Measurements from ENCODE around the gene CERS1. TPM values are rescaled to one million over a fixed set of nuclear protein-coding genes. Genes with fewer than 3 reads are reported as not detected.

The CERS1 gene
- total RNA-seq, 1 donor from 2014 or later = 1.4 TPM

- H3K9me3 ChIP-seq (replicated peaks) = no peaks in the 10 kb centered on the region
- no peak overlapping the region for H3K27ac ChIP-seq (replicated peaks)
- DNase-seq = no peak
- H3K27me3 ChIP-seq (ENCODE audit: low read depth) = no peaks in the 10 kb centered on the region
- no peak for TF ChIP-seq CTCF (IDR thresholded peaks at IDR 0.05; ENCODE audit: borderline replicate concordance)
- H3K4me1 ChIP-seq = peaks cover 73% of the 10 kb centered on the region
- peak overlapping the region; percentile 96 for H3K4me3 ChIP-seq
- H3K36me3 ChIP-seq = peaks cover 9% of the 10 kb centered on the region
- intact Hi-C loops (cut with micrococcal nuclease) = no loop called here
Observed at GRCh38 chr19:18833849-18834643, 61.9 kb downstream of the CERS1 start.

GRCh38 chr19:18833141-18833476 lies 62.8 kb downstream of the CERS1 start:
- intact Hi-C loops (cut with micrococcal nuclease) = no loop called here
- H3K27ac ChIP-seq (replicated peaks) = peak overlapping the region; percentile 90
- no peak for TF ChIP-seq CTCF (IDR thresholded peaks at IDR 0.05; ENCODE audit: borderline replicate concordance)
- no peaks in the 10 kb centered on the region for H3K9me3 ChIP-seq (replicated peaks)
- H3K36me3 ChIP-seq = peaks cover 9% of the 10 kb centered on the region
- H3K4me3 ChIP-seq = peak overlapping the region; percentile 96
- peaks cover 64% of the 10 kb centered on the region for H3K4me1 ChIP-seq
- no peaks in the 10 kb centered on the region for H3K27me3 ChIP-seq (ENCODE audit: low read depth)
- DNase-seq = no peak

GRCh38 chr19:18832306-18833140 lies 63.4 kb downstream of the CERS1 start:
- peak overlapping the region; percentile 90 for H3K27ac ChIP-seq (replicated peaks)
- H3K36me3 ChIP-seq = peaks cover 9% of the 10 kb centered on the region
- H3K4me1 ChIP-seq = peaks cover 58% of the 10 kb centered on the region
- intact Hi-C loops (cut with micrococcal nuclease) = no loop called here
- no peak for TF ChIP-seq CTCF (IDR thresholded peaks at IDR 0.05; ENCODE audit: borderline replicate concordance)
- peaks cover 5% of the 10 kb centered on the region for H3K9me3 ChIP-seq (replicated peaks)
- peak overlapping the region; percentile 96 for H3K4me3 ChIP-seq
- no peaks in the 10 kb centered on the region for H3K27me3 ChIP-seq (ENCODE audit: low read depth)
- no peak for DNase-seq

GRCh38 chr19:18831524-18832305 lies 64.2 kb downstream of the CERS1 start, which contains the start of gene UPF1:
Gene UPF1 (plus strand): TSS chr19:18831959. CDS start chr19:18832210, 251 bp downstream.
- Histone ChIP-seq H3K36me3 (peaks cover 9% of the 10 kb centered on the region), H3K27me3 (ENCODE audit: low read depth) (no peaks in the 10 kb centered on the region), H3K4me3 (peak within 1 kb of the TSS; percentile 96), H3K27ac (replicated peaks) (peak within 1 kb of the TSS; percentile 90), H3K4me1 (peaks cover 50% of the 10 kb centered on the region), H3K9me3 (replicated peaks) (peaks cover 13% of the 10 kb centered on the region)
- intact Hi-C loops (cut with micrococcal nuclease) = no loop called here
- peak; percentile 29 for TF ChIP-seq CTCF (IDR thresholded peaks at IDR 0.05; ENCODE audit: borderline replicate concordance)
- peak; percentile 95 for DNase-seq

GRCh38 chr19:18830488-18830887 lies 65.5 kb downstream of the CERS1 start:
- Histone ChIP-seq H3K4me1 (peaks cover 38% of the 10 kb centered on the region), H3K4me3 (no peak overlapping the region), H3K27me3 (ENCODE audit: low read depth) (no peaks in the 10 kb centered on the region), H3K36me3 (peaks cover 8% of the 10 kb centered on the region), H3K27ac (replicated peaks) (no peak overlapping the region), H3K9me3 (replicated peaks) (peaks cover 23% of the 10 kb centered on the region)
- no peak for DNase-seq
- intact Hi-C loops (cut with micrococcal nuclease) = no loop called here
- TF ChIP-seq CTCF (IDR thresholded peaks at IDR 0.05; ENCODE audit: borderline replicate concordance) = no peak
